Neural cell (in vitro differentiated cells): ENCODE data around the gene TIMM44.

Experiments used
- EZH2 ChIP-seq: fragments of 200-600, 300-800 bp; shearing (Covaris generic), sonication (generic); IDR thresholded peaks from 2 replicates; pipeline ENCODE4 v1.6.1; 2014; ENCODE audit warnings: antibody characterized with exemption, low read length, borderline replicate concordance, mild to moderate bottlenecking; ENCODE audit not compliant: insufficient read depth, poor library complexity, severe bottlenecking
- MXI1 ChIP-seq: fragments of 450-650 bp; conservative IDR thresholded peaks from 2 replicates; pipeline ENCODE4 v1.6.1; 2014; ENCODE audit warnings: antibody characterized with exemption, mild to moderate bottlenecking; ENCODE audit not compliant: poor library complexity, severe bottlenecking
- POLR2AphosphoS5 ChIP-seq: IDR thresholded peaks from 2 replicates; pipeline ENCODE4 v1.6.1; 2012
- SMC3 ChIP-seq: fragments of 450-650 bp; conservative IDR thresholded peaks from 2 replicates; pipeline ENCODE4 v1.6.1; 2014; ENCODE audit warnings: antibody characterized with exemption, mild to moderate bottlenecking, moderate library complexity; ENCODE audit not compliant: poor library complexity
- TAF1 ChIP-seq: IDR thresholded peaks from 2 replicates; pipeline ENCODE4 v1.6.1; 2012; ENCODE audit warnings: low read depth
- TF ChIP-seq, protein P1 (sequence below): fragments of 450-650 bp; IDR thresholded peaks from 2 replicates; pipeline ENCODE4 v1.5.1; 2014; ENCODE audit warnings: antibody characterized with exemption, mild to moderate bottlenecking, moderate library complexity; ENCODE audit not compliant: poor library complexity, severe bottlenecking

DNA sequence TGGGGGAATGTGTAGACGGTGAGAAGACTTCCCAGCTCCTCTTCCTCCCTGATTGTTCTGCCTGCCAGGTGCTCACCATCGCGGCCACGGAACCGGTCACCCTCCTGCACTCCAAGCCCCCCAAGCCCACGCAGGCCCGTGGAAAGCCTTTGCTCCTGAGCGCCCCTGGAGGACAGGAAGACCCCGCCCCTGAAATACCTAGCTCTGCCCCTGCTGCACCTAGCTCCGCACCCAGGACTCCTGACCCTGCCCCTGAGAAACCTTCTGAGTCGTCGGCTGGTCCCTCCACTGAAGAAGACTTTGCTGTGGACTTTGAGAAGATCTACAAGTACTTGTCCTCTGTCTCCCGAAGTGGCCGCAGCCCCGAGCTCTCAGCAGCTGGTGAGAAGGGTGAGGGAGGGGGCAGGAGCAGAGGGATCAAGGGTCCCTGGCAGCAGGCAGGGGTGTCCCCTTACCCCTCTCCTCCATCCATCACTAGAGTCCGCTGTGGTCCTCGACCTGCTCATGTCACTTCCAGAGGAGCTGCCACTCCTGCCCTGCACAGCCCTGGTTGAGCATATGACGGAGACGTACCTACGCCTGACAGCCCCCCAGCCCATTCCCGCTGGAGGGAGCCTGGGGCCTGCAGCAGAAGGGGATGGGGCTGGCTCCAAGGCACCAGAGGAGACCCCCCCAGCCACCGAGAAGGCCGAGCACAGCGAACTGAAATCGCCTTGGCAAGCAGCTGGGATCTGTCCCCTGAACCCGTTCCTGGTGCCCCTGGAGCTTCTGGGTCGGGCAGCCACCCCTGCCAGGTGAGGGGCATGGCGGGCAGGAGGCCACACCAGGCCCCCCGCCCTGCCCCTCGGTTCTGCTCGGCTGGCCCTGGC, 21.3 kb downstream of the TIMM44 start:
- TF ChIP-seq POLR2AphosphoS5 (no peak), TAF1 (no peak), MXI1 (no peak), SMC3 (no peak), EZH2 (no peak)
- TF ChIP-seq, protein P1, sequence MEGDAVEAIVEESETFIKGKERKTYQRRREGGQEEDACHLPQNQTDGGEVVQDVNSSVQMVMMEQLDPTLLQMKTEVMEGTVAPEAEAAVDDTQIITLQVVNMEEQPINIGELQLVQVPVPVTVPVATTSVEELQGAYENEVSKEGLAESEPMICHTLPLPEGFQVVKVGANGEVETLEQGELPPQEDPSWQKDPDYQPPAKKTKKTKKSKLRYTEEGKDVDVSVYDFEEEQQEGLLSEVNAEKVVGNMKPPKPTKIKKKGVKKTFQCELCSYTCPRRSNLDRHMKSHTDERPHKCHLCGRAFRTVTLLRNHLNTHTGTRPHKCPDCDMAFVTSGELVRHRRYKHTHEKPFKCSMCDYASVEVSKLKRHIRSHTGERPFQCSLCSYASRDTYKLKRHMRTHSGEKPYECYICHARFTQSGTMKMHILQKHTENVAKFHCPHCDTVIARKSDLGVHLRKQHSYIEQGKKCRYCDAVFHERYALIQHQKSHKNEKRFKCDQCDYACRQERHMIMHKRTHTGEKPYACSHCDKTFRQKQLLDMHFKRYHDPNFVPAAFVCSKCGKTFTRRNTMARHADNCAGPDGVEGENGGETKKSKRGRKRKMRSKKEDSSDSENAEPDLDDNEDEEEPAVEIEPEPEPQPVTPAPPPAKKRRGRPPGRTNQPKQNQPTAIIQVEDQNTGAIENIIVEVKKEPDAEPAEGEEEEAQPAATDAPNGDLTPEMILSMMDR, result no peak
